DMS114 treated with DMSO at 0.1 percent for 48 hours (cell line): ENCODE measurements around the gene PUS1.

Experiments
- DNase-seq: peaks from one replicate; lab custom pipeline; 2025; ENCODE audit not compliant: unreplicated experiment; lab: John Stamatoyannopoulos, UW

Gene PUS1

GRCh38 chr12:131902332-131903241, 26.5 kb upstream of the PUS1 start:
- DNase-seq, result no peak

GRCh38 chr12:131903270-131904255, 25.5 kb upstream of the PUS1 start:
- DNase-seq, result no peak

DNA sequence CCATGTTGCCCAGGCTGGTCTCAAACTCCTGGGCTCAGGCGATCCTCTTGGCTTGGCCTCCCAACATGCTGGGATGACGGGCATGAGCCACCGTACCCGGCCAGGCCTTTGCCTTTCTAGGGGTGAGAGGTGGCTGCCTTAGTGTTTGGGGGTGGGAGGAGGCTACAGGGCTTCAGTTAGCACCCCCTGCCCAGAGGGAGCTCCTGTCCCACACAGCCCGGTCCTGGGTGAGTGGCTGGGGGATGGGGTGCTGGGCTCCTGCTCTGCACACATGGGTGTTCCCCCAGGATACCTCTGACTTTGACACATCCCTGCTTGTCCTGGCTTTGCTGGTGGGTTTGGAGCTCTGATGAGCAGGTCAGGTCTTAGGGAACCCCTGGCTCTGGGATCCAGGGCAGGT, 24.7 kb upstream of the PUS1 start:
- no peak for DNase-seq

- no peak for DNase-seq
Measured at GRCh38 chr12:131905081-131905629, 23.9 kb upstream of the PUS1 start.

DNA sequence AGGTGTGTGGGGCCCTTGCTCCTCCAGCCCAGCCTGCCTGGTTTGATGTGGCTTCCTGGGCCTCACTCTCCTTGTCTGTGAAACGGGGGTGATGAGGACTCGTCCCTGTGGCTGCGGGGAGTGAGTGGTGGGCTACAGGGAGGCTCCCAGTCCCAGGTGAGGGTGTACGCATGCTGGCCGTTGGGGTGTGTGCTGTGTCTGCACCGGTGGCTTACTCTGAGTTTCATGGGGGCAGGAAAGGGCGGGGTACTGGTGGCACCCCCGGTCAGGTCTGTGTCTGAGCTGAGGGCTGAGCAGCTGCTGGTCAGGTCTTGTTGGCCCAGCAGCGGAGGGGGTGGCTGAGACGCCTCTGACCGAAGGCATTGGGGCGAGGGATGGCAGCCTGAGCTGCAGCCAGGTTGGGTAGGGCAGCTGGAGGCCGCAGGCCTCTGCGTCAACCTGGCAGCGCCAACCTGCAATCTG, 23.4 kb upstream of the PUS1 start:
- DNase-seq, result no peak

GRCh38 chr12:131907379-131908091, 21.5 kb upstream of the PUS1 start:
- DNase-seq, result no peak

DNA sequence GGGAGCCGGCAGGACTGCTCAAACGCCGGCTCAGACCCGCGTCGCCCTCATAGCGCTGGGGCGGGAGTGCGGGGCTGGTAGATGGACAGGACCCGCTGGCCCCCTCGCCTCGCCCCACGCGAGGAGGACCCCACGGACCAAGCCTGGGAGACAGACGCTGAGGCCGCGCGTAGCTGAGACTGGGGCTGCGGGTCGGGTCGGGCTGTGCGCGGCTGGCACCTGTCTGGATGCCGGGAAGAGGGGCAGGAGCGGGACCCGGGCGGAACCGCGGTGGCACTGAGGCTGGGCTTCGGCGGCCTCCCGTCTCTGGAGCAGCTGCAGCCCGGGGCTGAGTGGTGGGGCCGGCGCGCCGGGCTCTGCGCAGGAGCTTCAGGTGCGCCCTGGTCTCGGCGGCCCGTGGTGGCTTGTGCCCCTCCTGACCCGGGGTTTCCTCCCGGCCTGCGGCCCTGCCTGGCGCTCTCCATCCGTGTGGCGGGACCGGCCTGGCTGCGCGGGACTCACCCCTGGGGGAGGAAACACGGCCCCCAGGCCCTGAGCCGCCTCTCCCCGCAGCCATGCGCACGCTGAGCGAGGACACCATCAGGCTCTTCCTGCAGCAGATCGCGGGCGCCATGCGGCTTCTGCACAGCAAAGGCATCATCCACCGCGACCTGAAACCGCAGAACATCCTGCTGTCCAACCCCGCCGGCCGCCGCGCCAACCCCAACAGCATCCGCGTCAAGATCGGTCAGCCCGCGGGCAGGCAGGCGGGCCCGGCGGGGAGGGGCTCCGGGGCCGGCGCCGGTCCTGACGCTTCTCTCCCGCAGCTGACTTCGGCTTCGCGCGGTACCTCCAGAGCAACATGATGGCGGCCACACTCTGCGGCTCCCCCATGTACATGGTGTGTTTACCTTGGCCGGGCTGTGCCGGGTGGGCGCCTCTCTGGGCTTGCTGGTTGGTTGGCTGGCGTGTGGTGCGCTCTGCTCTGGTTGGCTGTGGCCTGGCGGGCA, 20.7 kb upstream of the PUS1 start:
- no peak for DNase-seq

DNA sequence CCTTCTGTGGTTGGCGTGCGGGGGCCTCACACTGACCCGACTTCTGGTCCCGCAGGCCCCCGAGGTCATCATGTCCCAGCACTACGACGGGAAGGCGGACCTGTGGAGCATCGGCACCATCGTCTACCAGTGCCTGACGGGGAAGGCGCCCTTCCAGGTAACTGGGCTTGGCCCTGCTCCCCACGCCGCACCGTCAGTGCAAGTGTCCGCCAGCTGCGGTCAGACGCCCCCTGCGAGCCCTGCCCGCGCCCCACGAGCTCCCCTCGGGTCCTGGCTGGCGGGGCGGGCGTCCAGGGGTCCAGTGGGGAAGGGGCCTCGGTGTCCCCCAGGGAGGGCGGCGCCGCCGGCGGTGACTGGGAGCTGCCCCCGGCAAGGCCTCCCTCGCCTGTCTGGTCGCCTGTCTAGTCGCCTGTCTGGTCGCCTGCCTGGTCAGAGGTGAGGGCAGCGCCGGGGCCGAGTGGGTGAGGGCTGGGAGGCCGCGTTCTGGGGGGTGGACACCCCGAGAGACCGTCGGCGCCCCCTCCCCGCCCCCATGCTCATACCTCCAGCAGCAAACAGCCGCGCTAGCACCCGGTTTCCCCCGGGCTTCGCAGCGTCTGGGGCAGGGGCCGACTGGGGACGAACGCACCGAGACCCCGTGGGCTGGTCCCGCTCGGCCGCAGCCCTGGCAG, 19.9 kb upstream of the PUS1 start:
- DNase-seq, result no peak

DNA sequence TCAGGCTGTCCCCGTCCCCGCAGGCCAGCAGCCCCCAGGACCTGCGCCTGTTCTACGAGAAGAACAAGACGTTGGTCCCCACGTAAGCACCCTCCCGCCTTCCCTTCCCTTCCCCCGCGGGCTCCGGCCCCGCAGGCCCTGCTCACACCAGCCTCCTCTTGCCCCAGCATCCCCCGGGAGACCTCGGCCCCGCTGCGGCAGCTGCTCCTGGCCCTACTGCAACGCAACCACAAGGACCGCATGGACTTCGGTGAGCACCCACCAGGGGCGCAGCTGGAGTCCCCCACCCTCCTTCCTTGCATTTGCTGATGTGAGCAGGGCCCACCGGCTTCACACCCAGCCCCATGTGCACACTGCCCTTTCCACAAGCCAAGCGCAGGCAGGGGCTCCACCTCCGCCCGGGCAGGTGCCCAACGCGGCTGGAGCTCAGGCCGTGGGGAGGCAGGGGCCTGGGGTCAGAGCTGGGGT, 19.3 kb upstream of the PUS1 start:
- no peak for DNase-seq

DNA sequence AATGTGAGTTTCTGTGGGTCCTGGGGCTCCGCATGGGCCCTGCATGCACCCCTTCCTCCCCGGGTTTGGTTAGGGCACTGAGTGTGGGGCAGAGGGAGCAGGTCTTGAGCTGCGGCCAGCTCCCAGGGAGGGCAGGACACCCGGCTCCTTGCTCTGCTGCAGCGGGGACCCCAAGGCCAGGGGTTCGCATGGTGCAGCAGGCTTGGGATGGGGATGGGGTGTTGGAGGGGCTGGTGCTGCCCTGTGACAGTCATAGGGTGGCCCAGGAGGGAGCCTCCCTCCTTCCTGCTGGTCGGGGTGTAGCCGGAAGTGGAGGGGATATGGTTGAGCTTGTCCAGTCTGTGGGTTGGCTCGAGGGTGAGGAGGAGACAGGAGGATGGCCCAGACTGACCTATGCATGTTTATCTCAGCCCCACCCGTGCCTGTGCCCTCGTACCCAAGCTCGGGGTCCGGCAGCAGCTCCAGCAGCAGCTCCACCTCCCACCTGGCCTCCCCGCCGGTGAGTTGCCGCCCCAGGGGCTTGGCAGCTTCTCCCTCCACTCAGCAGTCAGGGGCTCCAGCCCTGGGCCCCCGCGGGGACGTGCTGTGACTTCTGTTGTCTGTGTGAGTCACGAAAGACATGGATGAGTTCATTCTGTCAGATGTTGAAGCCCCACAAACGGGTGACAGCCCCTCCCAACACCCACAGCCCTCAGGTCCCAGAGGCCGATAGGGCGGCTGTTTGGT, 18.6 kb upstream of the PUS1 start:
- DNase-seq, result no peak

DNA sequence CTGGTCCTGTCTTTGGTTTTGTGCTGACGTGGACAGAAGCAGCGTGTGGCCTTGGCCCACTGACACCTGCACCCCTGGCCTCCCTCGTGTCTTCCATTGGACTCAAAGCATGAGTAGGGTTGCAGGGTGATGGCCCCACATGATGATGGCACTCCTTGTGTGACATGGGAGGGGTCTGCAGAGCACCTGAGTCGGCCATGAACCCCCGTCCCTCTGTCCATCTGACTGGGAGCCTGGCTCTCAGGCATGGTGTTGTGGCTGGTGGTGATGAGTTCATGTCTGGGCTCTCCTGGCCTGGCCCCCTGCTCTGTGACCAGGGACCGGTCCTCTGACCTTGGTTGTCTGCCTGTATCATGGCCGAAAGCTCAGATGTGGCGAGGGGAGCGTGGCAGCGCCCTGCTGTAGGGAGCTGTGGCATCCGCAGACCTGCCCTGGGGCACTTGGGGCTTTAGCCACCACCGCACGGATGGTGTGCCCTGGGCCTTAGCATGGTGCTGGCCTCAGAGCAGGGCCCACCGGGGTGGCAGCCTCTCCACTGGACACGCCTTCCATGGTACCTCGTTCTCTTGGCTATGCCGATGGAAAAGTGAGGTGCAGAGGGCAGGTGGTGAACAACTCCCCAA, 17.9 kb upstream of the PUS1 start:
- no peak for DNase-seq

DNA sequence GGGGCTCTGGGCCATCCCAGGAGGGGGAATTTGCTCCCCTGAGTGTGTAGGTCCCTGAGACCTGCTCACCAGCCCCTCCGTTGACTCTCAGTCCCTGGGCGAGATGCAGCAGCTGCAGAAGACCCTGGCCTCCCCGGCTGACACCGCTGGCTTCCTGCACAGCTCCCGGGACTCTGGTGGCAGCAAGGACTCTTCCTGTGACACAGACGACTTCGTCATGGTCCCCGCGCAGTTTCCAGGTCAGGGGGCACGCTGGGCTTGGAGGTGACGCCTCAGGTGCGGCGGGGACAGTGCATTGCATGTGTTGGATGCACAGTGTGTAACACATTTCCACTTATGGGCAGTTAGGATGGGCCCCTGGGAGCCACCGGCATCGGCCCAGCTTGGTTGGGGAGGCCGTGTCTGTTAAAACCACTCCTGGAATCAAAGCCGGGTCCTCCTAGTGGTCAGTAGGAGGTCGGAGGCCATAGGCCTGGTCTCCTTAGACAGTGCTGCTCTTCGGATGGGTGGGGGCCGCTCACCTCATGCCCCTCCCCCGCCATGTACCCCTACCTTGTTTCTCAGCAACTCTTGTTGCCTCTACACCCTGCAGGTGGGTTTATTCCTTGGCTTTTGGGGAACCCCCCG, 17.1 kb upstream of the PUS1 start:
- DNase-seq, result no peak

DNA sequence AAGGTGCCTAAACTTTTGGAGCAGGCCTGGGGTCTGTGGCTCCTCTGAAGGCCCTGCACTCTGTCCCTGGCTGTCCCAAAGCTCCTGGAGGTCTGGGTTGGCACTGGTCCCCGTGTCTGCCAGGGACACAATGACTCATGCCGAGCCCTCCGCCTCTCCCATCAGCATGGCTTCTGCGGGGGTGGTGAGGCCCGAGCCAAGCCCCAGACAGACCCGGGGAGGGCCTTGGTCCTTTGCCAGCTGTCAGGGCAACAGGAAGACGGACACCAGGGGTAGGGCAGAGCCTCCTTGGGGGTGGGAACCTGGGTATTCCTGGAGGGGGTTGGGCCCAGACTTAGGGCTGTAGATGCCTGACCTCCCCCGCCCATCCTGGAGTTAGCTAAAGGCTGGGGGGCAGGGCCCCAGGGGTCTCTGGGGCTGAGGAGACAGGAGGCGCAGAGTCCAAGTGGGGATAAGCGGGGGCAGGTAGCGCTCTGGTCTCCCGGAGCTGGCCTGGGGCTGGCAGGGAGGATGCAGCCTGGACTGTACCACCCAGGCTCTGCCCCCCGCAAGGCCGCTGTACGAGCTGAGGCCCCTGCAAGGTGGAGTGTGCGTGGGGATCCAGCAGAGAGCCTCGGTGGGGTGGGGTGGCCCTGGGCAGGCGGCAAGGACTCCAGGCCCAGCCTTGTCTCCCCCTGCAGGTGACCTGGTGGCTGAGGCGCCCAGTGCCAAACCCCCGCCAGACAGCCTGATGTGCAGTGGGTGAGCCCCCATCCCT, 16.4 kb upstream of the PUS1 start:
- no peak for DNase-seq

- no peak for DNase-seq
Measured at GRCh38 chr12:131913666-131914065, 15.4 kb upstream of the PUS1 start.

- DNase-seq, result no peak
Measured at GRCh38 chr12:131914179-131914702, 14.8 kb upstream of the PUS1 start.

GRCh38 chr12:131915000-131915689, 13.9 kb upstream of the PUS1 start:
- DNase-seq, result no peak
